Hindlimb muscle (tissue), 1 donor: Measurements from ENCODE around the gene ANKRD49. TPM values are rescaled to one million over a fixed set of nuclear protein-coding genes. Genes with fewer than 3 reads are reported as not detected.
A peak's percentile ranks its signal among the peaks of the same experiment; 100 is the strongest.

Experiments
- DNase-seq: peaks from one replicate; pipeline ENCODE4 v3.0.0-alpha.2; 2013
- polyA plus RNA-seq: library from polyadenylated mRNA; unstranded; fragments of 120-200 nt; gene quantifications from one replicate; pipeline ENCODE4 v1.2.1, GENCODE V29; 2013; ENCODE audit not compliant: insufficient read length

ANKRD49 gene
- polyA plus RNA-seq, 1 donor: 10.1 TPM

DNA sequence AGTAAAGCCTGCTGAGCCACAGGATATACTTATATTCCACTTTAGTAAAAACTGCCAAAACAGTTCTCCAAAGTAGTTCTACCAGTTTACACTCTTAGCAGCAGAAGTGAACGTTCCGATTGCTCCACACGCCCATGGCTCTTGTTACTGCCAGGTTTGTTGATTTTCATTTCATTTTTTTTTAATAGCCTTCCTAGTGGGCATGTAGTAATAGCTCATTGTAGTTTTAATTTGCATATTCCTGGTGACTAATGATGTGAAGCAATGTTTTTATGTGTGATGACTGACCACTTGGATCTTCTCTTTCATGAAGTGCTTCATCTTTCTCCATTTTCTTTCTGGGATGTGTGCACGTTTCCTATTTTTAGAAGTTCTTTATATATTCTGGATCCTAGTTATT lies 13.7 kb downstream of the ANKRD49 start:
- DNase-seq: no peak

- DNase-seq: peak; percentile 45
Measured at GRCh38 chr11:94511932-94512781, 18.4 kb downstream of the ANKRD49 start, which contains the start of gene C11orf97. Gene C11orf97, plus strand, starts transcription at chr11:94512461. Its CDS starts 68 bp downstream, at chr11:94512529.

DNA sequence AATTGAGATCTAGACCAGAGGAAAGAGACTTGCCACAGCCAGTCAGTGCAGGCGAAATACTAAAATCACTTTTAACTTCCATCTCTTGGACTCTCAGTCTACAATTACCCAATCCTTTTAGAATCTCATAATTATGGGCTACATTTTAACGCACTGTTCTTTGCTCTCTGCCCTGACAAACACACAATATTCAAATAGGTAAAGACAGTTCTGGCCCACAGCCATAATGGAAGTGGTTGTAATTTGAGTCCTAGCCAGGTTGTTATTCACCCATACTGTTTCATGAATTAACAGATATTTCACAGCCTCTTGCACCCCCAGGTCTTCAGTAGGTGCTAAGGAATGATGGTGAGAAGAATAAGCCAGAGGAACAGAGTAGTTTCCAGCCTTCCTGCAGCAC lies 19.3 kb downstream of the ANKRD49 start:
- DNase-seq: no peak

GRCh38 chr11:94515398-94515797 lies 21.6 kb downstream of the ANKRD49 start:
- DNase-seq: no peak

- no peak for DNase-seq
Measured at GRCh38 chr11:94516725-94517124, 22.9 kb downstream of the ANKRD49 start.

- no peak for DNase-seq
Measured at GRCh38 chr11:94518300-94518699, 24.5 kb downstream of the ANKRD49 start.

DNA sequence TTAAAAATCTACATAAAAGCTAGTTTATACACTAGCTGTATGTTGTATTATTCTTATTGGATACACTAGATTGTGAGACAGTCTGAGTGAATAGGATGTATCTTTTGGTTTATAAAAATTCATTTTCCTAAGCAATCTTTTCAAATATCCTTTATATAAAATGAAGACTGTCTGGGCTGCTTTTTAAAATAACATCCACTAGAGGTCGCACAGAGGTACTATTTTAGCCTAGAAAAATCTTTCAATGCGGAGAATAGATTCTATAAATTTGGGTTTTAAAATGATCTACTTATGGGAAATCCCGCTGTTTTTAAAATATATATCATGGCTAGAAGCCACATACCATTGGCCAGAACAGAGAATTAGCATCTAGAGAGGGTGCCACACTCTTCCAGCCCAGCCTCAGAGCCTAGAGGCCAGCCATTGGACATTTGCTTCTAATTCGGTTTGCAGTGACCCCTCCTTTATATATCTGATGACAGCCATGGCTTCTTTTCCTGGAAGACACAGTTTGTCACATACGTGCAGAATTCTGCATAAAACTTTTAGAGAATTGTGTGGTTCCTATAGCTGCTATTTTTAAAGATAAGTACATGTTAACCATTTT lies 25.8 kb downstream of the ANKRD49 start:
- peak; percentile 33 for DNase-seq

- DNase-seq: no peak
Measured at GRCh38 chr11:94521684-94522083, 27.9 kb downstream of the ANKRD49 start.

DNA sequence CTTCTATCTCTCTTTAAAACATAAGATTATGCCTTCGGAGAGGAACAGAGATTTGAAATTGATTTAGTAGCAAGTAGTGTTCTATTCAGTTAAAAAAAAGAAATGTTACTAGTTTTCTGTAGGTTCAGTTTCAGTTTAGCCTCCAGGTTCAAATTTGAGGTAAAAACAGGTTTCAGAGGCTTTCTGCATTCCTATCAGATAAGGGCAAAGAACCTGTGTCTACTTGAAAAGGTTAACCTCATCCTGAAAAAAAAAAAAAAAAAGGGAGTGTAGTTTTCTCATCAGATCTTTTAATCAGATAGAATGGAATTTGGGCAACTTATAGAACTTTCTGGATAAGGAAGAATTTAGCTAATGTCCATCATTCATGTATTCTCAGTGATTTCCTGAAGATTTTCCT lies 30.6 kb downstream of the ANKRD49 start:
- no peak for DNase-seq

DNA sequence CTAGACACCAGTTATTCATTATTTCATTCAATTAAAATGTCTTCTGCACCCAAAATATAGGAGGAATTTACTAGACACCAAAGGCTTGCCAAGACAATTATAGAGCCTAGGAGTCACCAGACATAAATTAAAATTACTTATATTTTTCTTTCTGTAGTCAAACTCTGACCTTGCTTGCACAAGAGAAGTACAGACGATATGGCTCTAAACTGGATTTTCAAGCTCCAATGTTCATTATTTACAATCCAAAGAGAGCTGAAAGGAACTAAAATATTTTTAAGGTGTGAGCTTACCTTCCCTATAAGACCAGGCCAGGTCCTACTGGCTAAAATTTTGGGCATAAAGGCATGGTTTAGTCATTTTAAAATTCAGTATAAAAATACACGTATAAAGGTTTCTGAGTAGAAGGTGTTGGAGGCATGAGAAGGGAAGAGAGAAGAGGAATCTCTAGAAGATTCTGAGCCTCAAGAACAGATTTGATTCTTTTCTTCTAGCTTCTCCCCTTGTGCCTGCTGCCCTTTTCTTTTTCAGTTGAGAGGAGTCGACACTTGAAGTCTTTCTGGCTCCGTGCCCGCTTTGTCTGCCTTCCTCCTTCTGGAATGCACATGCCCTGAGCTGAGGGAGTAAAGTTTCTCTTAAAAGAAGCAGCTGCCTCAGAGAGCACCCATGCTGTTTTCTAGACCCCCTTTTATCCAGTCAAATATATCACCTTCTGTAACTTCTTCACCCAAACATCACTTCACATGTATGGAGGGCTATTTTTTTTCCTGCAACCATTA lies 32.0 kb downstream of the ANKRD49 start:
- no peak for DNase-seq

DNA sequence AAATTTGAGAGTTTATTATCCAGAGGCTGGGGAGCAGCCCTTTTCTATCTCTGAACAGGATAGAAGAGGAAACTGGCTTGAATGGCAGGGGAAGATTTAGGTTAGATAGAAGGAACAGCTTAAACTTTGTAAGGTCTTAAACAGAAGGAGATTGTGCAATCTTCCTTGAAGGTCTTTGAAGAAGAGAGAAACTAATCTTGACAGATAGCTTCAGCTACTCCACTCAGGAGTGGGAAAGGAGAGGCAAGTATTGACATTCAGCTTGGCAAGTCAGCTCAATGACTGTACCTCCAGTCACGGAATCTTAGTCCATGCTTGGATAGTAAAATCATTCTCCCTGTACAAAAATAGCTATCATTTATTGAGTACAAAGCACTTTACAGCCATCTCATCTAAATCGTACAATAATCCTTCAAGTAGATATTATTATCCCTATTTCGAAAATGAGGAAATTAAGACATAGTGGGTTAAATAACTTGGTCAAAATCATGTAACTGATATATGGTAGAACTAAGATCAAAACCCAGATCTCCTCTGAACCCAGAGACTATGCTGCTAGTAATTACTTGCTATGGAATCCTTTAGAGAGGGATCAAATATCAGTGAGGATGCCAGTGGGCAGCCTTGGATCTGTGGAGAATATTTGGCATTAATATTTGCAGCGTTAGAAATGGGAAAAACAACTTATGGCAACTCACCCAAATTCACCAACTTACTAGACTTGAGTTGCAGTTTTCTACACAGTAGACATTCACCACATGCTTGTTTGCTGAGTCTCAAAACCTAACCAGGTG lies 33.1 kb downstream of the ANKRD49 start:
- DNase-seq: no peak

DNA sequence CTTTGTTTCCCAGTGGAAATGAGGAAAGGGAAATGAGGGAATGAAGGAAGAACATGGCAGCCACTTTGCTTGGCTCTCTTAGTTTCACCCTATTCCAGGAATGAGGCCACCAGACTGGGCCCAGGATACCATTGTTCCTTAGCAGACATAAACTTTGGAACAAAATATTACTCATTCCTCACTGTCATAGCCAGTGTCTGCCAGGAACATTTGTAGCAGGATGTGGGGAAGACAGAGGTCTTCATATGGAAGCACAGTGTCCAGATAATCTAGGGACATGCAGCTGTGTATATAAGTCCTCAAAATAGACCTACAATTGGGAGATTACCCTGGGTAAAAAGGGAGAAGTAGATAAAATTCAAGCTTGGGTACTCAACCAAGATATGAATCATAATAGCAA lies 34.8 kb downstream of the ANKRD49 start:
- no peak for DNase-seq

DNA sequence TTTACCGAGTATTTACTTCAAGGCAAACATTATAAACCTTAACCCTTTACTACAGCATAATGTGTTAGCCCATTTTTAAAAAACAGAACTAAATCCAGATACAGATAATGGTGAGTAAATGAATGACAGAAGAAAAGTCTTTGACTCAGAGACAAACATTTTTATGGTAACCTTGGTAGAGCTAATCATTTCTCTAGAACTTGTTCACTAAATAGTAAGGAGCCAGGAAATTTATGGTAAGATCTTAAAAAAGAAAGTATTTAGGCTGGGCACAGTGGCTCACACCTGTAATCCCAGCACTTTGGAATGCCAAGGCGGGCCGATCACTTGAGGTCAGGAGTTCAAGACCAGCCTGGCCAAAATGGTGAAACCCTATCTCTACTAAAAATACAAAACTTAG lies 38.4 kb downstream of the ANKRD49 start:
- no peak for DNase-seq

DNA sequence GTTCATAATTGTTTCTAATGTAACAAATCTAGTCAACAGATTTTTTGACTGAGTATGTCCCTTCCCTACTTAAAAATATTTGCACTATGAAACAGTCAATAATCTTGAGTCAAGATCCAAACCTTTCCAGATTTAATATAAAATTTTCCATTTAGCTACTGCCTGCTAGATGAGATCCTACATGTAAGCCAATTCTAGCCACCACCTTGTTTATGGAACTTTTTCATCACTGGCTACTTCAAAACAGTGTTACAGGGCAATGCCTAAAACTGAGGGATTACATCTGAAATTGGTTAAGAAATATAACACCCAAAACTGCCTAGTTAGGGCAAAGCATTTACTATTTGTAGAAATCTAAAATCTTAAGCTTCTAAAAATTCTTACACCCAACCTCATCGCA lies 39.4 kb downstream of the ANKRD49 start:
- no peak for DNase-seq

DNA sequence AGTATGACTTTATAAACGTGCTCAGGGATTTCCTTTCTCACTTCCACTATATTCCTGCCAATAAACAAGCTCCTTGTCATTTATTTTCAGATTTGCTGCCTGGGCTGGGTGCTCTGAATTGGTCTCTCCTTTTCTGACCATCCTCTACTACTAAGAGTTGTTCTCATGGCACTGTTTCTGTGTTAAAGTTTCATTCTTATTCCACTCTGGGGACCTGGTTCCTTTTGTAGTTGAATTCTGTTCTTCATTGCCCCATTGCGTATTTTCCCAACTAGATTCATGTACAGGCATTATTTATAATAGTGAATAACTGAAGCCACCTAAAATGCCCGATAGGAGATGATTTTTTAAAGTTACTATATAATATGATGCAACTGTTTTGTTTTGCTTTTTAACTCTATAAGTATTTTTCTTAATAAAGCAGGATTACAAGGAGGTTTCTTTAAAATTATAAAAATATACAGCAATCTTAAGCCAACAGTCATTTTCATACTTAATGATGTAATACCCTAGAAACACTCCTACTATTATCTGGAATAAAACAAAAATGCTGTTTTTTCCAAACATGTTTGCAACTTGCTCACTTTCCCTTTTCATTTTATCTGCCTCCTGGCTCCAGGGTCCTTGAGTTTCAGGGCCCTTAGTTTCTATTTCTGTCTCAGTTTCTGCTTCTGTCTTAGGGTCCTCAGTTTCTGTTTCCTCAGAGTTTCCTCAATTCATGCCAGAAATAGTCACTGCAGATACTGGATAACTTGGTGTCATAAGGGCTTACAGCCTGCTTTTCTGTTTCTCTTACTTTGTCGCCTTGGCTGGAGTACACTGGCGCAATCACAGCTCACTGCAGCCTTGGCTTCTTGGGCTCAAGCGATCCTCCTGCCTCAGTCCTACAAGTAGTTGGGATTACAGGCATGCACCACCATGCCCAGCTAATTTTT lies 40.2 kb downstream of the ANKRD49 start:
- DNase-seq: peak; percentile 33

- DNase-seq: no peak
Measured at GRCh38 chr11:94536386-94536785, 42.6 kb downstream of the ANKRD49 start.

GRCh38 chr11:94537031-94537600 lies 43.3 kb downstream of the ANKRD49 start:
- DNase-seq: no peak

GRCh38 chr11:94539420-94539819 lies 45.6 kb downstream of the ANKRD49 start:
- no peak for DNase-seq

GRCh38 chr11:94543695-94544645 lies 50.2 kb downstream of the ANKRD49 start, which contains the start of gene FUT4:
Gene FUT4, plus strand, starts transcription at chr11:94543921. Its CDS starts 213 bp downstream, at chr11:94544134.
- DNase-seq: peak; percentile 88
